GM21381 (cell line): ENCODE results near the gene NEUROG1.

Experiments used
- ATAC-seq: cut with Tn5 transposase; IDR thresholded peaks from one replicate; pipeline ENCODE4 v1.9.1; 2021; ENCODE audit warnings: mild to moderate bottlenecking, moderate library complexity; ENCODE audit not compliant: unreplicated experiment

Gene NEUROG1, protein sequence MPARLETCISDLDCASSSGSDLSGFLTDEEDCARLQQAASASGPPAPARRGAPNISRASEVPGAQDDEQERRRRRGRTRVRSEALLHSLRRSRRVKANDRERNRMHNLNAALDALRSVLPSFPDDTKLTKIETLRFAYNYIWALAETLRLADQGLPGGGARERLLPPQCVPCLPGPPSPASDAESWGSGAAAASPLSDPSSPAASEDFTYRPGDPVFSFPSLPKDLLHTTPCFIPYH

GRCh38 chr5:135535820-135536801 lies at the start of gene NEUROG1:
TSS of gene NEUROG1 (minus strand) at chr5:135535964. CDS start at chr5:135535690, 274 bp downstream.
- ATAC-seq, result no peak

DNA sequence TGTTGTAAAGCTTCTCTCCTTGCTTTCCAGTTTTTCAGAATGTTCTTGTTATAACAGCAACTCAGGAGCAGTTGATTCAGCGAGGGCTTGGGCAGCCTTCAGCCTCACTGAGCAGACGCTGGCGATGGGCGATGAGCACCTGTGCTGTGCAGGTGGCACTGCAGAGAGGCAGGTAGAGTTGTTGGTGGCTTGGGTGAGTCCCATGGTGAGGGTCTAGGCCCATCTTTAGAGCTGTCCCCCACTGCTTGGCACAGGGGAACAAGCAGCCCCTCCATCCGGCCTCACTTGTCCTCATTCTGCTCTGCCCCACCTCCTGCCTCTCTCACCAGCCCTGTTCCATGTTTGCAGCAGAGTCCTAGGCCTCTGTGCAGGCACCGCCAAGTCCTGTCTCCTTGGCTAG lies 49.2 kb upstream of the NEUROG1 start:
- ATAC-seq, result no peak

- no peak for ATAC-seq
Observed at GRCh38 chr5:135584276-135584675, 48.5 kb upstream of the NEUROG1 start.

- no peak for ATAC-seq
Observed at GRCh38 chr5:135582099-135582781, 46.5 kb upstream of the NEUROG1 start.

DNA sequence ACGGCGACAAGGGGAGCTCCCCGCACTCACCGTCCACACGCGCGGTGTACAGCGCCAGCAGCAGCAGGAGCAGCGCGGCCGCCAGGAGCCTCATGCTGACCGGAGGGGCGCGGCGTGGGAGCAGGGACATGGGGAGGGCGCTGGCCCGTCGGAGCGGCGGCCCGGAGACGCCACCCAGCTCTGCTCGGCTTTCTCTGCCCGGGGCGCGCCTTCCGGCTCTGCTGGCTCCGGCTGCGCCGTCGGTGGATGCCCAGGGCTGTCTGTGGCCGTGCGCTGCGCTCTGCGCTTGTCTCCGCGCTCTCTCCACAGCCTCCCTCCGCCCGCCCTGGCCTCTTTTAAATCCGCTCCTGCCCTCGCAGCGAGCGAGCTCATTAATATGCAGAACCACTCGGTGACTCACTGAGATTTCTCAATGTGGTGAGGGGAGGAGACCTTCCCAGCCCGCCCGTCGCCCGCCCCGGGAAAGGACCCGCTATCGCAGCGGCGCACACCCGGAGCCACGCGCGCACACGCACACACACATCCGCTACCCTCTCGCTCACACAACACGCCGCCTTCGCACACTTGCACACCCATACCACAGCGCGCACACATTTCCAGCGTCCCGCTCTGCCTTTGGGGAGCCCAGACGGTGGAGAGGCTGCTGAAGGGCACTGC lies 43.0 kb upstream of the NEUROG1 start, which contains the start of gene CXCL14:
Gene CXCL14, minus strand, starts transcription at position 307 of the 657 bp plus-strand sequence. Its CDS starts 213 bp downstream, at position 94.
- no peak for ATAC-seq

DNA sequence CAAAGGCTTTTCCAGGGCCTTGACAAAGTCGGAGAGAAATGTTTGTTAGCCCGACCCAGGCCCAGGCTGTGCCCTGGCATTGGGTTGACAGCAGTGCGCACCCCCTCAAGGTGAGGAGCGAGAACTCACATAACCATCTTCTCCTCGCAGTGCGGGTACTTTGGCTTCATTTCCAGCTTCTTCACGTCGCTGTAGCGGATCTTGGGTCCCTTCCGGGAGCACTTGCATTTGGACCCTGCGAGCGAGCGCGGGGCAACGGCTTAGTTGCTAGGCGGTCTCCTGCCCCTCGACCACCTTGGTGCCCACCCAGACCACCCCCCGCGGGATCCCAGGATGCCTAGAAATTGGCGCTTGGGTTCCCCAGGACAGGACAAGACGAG lies 42.5 kb upstream of the NEUROG1 start:
- no peak for ATAC-seq

DNA sequence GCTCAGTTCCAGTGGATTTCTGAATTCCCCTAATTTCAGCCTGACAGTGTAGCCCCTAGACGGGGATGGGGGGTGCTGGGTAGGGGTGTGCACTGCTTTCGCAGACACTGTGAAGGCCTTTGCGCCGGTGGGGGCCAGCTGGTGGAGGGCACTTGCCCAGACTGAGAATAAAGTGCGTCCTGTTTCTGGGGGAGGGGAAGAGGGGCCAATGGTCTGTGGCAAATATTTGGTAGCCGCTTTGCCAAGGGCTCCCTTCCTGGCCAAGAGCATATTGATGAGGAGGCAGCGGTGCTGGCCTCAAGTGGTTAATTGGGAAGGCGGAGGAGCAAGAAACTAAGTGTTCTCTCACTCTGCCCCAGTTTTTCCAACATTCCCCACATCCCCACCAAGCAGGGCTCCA lies 41.7 kb upstream of the NEUROG1 start:
- ATAC-seq, result no peak

GRCh38 chr5:135576075-135576599 lies 40.4 kb upstream of the NEUROG1 start:
- no peak for ATAC-seq

DNA sequence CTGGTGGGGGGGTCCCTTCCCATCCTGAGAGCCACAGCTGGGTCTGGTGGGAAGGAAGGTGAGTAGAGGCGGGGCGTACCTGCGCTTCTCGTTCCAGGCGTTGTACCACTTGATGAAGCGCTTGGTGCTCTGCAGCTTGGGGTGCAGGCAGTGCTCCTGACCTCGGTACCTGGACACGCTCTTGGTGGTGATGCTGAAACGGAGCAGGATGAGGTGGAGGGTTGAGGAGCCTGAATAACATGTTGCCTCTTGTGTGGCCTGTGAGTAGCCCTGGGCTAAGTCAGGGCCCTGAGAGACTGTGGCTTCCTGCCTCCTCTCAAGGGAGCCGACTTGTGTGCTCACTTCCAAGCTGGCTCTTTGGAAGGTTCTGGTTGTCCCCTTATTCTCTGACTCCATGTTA lies 38.7 kb upstream of the NEUROG1 start:
- no peak for ATAC-seq

DNA sequence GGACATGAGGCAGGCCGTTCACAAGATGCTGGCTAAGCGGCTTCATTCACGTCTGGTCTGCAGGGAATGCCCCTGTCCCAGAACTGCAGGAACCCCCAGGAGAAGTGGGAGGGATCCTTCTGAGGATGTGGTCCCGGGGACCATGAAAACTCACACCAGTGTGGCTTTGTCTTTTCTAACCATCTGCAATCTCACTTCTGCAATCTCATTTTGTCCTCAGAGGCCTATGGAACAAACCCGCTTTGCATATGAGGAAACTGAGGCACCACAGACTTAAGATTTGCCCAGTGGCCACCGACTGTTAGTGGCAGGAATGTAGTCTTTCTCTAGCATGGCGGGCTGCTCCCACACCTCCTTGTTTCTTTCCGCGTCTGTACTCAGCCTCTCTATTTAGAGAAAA lies 36.1 kb upstream of the NEUROG1 start:
- ATAC-seq, result no peak

- no peak for ATAC-seq
Observed at GRCh38 chr5:135571066-135571609, 35.4 kb upstream of the NEUROG1 start.

DNA sequence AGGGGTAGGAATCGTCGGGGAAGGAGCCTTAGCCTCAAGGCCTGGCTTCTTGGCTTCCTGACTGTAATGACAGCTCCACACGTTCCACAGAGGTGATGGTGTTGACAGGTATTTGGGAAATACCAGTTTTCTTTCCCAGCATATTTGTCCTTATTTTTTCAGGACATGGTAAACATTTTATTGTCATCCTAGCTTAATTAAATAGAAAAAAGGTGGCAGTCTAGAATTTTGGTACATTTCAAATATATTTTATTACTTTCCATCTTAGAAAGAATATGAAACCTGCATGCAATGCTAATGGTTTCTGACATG lies 34.6 kb upstream of the NEUROG1 start:
- no peak for ATAC-seq

DNA sequence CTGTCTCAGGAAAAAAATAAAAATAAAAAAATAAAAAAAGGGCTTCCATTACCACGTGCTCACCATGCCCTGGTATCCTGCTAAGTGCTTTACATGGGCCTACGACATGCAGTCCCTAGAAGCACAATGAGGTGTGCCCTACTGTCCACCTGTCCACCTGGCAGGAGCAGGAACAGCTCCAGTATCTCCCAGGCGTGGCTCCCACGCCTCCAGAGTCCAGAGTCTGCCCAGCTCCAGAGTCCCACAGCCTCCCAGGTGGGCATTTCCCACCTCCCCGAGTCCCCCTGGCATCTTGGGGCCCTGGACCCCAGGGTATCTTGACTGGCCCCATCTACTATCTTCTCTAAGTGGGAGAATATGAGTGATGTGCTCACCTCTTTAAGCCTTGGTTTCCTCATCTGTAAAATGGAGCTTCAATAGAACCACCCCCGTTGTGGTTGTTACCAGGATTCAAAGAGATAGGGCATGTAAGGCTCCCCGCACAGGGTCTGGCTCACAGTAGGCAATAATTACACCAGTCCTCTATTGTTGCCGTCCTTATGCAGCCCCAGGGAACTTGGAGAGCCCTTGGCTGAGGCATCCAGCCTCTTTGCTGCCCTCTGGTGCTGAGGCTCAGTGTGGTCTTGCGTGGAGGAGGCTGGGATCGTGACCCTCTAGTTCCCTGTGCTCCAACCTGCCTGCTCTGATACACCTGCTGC lies 34.1 kb upstream of the NEUROG1 start:
- no peak for ATAC-seq

GRCh38 chr5:135568923-135569360 lies 33.2 kb upstream of the NEUROG1 start:
- ATAC-seq, result no peak

DNA sequence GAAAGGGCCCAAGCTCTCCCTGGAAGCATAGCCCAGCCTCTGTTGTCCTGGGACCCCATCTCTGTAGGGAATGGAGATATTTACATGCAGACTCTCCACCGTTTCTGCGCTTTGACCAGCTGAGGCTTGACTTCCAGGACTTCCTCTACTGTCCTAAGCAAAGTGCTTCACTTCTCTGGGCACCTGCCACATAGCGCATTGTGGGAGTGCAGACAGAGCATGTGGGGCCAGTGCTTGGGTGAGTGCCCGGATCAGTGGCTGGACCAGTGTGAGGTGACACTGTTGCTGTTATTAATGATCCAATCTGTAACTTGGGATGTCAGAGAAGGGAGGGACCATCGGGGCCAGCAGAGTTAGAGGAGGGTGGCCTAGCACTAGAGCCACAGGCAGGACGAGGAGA lies 32.5 kb upstream of the NEUROG1 start:
- no peak for ATAC-seq

DNA sequence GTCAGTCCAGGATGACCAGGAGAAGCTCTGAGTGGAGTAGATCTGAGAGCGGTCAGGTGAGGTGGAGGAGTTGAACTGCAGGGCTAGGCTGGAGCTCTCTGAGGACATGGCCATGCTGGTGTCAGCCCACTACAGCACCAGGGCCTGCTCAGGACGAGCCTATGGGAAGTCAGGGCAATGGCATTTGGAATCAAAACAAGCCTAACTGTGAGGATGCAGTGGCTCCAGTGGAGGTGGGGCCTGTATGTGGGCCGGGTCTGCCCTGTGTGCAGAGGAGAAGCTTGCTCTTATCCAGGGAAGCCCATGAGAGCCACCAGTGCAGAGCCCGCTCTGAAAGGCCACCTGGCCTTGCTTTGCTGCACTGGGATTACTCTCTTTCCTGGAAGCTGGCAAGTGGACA lies 31.9 kb upstream of the NEUROG1 start:
- ATAC-seq, result no peak

DNA sequence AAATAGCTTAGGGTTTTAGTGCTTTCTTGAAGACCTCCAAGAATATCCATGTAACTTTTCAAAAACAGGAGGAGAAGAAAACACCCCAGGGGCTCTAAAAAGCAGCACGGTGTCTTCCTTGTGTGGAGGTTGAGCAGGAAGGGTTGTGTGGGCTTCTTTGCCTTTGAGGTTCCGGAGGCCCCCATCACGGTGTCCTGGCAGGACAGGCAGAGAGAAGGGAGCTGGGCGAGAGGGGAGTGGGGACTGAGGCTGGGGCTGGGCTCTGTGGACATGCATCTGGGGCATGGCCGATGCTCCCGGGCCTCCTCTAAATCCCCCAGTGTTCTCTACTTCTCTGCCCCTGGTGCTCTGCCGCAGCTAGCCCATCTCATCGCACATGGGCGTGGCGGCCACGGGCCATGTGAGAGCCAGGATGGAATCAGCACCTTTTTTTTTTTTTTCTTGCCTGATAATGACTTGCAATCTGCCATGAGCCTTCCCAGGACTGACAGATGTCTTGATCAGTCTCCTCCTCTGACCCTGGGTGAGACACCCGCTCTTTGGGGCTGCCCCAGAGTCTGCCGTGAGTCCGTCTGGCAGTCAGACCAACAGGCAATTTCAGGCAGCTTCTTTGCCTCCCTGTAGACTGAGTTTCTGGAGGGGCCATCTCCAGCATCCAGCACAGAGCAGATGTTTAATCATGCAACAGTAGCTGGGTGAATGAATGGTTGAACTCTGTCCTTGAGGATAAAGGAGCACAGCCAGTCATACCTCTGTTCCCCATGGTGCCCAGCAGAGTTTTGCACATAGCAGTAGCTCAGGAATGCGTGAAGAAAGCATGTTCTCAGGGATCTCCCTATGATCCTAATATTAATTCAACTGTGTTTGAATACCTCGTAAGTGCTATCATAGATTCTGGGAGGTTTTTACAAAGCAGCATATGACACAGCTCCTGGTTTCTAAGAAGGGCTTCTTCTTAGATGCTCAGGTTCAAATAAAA lies 30.9 kb upstream of the NEUROG1 start:
- no peak for ATAC-seq

DNA sequence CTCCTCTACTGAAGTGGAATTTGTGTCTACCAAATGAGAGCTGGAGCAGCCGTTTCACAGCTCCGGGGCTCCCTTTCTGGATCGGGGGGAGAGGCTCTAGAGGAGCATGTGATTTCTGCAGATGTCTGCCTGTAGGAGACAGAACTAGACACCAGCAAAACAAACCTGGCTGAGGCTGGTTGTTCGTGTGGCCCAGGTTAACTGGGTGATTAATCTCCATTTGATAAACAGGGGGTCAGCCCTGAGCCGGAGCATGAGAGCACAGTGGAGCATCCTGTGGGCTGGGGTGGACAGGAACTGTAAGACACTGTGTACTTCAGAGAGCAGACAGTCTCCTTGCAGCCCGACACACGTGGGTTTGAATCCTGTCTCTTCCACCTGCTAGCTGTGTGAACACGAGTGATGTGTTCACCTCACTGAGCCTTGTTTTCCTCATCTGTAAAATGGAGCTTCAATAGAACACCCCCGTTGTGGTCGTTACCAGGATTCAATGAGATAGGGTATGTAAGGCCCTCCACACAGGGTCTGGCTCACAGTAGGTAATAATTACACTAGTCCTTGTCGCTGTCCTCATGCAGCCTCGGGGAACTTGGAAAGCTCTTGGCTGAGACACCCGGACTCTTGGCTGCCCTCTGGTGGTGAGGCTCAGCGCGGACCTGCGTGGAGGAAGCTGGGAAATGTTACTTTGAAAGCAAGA lies 30.1 kb upstream of the NEUROG1 start:
- ATAC-seq, result no peak
